HL-60 (cell line): ENCODE measurements around the gene DOCK1.

Experiments used
- GABPA ChIP-seq: IDR thresholded peaks from 2 replicates; pipeline ENCODE4 v1.6.1; 2012; ENCODE audit warnings: low read depth
- POLR2AphosphoS5 ChIP-seq: IDR thresholded peaks from 2 replicates; pipeline ENCODE4 v1.6.1; 2012; ENCODE audit warnings: low read depth
- TF ChIP-seq, protein P1 (sequence below): IDR thresholded peaks from one replicate; pipeline ENCODE4 v1.5.1; 2011; ENCODE audit warnings: low read length, control low read depth, inconsistent platforms; ENCODE audit not compliant: insufficient read depth

GRCh38 chr10:127129104-127129503 is 223.9 kb downstream of the DOCK1 start:
- TF ChIP-seq, protein P1, sequence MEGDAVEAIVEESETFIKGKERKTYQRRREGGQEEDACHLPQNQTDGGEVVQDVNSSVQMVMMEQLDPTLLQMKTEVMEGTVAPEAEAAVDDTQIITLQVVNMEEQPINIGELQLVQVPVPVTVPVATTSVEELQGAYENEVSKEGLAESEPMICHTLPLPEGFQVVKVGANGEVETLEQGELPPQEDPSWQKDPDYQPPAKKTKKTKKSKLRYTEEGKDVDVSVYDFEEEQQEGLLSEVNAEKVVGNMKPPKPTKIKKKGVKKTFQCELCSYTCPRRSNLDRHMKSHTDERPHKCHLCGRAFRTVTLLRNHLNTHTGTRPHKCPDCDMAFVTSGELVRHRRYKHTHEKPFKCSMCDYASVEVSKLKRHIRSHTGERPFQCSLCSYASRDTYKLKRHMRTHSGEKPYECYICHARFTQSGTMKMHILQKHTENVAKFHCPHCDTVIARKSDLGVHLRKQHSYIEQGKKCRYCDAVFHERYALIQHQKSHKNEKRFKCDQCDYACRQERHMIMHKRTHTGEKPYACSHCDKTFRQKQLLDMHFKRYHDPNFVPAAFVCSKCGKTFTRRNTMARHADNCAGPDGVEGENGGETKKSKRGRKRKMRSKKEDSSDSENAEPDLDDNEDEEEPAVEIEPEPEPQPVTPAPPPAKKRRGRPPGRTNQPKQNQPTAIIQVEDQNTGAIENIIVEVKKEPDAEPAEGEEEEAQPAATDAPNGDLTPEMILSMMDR = no peak
- TF ChIP-seq GABPA (no peak), POLR2AphosphoS5 (no peak)
